GM18507 (cell line): ENCODE data around the gene AKAP1.

Experiments used
- DNase-seq: peaks from one replicate; pipeline ENCODE4 v3.0.0; 2011; ENCODE audit warnings: low read depth; ENCODE audit not compliant: insufficient read length; ENCODE audit errors: extremely low spot score
- FAIRE-seq: peaks from 2 replicates; lab custom pipeline; 2011; peaks lifted over from hg19 to GRCh38; lab: Jason Lieb, UNC

The AKAP1 gene

DNA sequence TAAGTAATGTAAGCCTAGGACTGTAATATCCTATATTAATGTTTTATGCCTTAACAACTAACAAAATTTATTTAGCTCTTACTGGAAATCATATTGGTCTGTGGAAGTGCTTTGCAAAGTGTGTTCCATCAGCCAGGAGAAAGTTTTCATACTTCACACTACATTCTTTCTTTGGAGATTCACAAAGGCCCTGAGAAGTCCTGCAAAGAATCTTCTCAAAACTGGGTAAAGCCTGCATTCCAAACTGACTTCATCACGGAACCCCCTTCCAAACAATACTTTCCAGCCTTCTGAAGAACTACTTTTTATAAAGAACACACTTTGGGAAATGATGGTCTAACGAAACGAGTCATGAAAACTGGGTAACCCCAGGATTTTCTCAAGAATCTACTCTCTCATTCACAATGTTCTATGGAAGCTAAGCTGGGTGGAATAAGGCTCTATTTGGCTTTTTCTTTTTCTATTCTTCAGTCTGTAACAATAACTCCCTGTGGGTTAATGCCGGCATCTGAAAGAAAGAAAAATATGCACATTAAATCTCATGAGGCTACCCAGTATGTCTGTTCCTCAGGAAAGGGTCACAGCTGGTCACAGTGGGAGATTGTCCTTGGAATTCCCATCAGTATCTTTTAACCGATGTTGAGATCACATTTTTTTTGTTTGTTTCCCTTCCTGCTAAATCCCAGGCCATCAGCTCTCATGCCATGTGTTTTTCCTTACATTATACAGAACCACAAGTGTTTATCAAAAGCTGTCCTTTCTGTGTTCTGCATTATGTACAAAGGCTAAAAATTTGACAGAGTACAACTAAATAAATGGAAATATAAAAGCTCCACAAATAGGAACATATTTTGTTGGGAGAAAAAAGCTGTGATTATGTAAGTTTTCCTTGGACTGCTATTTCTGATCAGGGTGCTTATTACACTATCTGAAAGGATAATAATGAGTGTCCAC, 12.8 kb upstream of the AKAP1 start:
- FAIRE-seq (no peak), DNase-seq (no peak)

DNA sequence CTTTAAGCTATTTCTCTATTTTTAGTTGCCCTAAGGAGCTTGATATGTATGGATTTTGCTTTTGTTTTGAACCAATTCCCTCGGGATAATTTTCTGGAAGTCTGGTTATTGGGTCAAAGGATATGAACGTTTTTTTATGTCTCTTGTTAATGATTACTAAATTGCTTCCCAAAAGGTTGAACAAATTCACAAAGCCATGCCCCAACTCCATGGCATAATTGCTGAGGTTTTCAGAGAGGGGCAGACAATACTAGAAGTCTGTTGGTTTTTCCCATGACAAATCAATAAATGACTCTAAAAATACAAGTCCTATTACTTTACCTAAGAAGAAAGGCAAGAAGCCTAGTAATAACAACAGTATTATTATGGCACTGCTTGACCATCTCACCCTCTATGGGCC, 11.4 kb upstream of the AKAP1 start:
- FAIRE-seq (no peak), DNase-seq (no peak)

DNA sequence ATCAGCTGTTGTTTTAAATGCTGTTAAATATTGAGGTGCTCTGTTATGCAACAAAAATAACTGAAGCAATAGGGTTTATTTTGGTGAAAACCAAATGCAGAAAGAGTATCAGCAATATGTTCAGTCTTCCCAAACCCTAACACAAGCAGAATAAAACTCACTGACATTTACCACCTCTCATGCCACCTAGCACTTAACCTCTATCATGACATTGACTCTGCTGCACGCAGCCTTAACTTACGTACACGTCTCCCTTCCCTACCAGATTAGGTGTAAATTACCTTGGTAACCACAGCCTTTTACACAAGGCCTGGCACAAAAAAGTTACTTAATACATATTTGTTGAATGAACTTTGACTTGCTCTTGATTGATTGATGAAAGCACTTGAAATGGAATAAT, 9.9 kb upstream of the AKAP1 start:
- DNase-seq (no peak), FAIRE-seq (no peak)

DNA sequence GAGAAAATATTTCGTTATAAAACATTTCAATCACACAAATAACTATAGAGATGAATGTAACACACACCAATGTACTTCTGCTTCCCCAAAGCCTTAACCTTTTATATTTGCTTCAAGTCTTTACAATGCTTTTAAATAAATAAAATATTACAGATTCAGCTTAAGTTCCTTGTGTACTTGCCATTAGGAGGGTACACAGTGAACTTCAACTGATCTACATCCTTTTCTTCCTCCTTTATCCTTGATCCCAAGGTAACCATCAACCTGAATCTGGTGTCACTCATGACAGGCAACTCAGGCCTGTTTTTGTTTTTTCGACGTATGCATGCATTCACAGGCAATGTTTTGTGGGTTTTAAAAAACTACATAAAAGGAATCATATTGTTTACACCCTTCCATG, 9.3 kb upstream of the AKAP1 start:
- DNase-seq (no peak), FAIRE-seq (no peak)

DNA sequence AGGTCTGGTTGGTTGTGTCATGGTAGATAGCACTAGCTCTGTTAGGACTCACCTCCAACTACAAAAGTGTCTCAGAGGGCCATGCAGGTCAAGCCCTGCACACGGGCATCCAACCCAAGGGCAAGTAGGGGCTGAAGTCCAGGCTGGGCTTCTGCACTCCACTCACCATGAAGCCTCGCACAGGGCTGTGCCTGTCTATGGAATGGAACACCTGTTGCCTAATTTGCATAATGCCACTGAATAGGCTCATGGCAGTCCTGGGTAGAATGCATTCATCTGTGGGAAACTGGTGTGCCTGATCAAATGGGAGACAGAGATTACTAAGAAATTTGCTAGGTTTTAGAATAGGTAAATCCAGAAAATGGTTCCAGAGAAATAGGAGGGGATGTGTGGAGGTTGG, 8.0 kb upstream of the AKAP1 start:
- no peak for DNase-seq

DNA sequence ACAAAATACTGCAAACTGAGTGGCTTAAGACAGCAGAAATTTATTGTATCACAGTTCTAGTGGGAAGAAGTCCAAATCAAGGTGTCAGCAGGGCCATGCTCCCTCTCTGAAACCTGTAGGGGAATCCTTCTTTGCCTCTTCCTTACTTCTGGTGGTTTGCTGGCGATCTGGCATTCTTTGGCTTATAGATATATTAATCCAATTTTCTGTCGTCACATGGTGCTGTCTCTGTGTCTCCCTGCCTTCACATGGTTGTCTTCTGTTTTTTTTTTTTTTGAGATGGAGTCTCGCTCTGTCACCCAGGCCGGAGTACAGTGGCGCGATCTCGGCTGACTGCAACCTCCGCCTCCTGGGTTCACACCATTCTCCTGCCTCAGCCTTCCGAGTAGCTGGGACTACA, 6.8 kb upstream of the AKAP1 start:
- no peak for FAIRE-seq
- no peak for DNase-seq

More for the DNA sequence above, 8.0 kb upstream of the AKAP1 start:
- FAIRE-seq: no peak

DNA sequence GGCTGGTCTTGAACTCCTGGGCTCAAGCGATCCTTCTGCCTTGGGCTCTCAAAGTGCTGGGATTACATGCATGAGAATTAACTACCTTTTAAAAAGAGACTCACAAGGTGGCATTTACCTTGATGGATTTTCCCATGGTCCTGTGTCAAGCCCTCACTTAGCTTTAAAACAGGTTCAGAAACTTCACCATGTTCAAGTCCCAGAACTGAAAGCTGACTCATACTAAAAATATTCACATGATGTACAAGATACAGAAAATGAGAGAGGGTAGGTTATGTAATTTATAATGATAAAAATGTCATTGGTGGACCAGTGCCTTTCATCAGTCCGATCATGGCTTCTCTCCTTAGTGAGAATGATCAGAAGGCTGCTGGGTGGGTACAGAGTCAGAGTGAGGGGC, 4.3 kb upstream of the AKAP1 start:
- no peak for DNase-seq

DNA sequence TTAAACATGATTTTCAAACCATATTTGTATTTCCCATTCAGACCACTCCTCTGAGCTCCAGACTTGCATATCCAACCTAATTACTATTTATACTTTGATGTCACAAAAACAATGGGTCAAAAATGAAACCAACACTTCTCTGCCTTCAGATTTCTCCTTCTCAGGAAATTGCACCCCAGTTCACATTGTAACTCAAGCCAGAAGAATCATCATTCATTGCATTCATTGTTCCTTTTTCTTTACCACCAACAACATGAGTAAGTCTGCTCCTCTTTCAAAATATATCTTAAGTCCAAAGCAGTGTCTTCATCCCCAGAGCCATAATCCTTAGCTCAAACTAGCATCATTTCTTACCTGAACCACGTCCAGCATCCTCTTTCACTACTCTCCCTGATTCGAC, 2.6 kb upstream of the AKAP1 start:
- no peak for DNase-seq
- no peak for FAIRE-seq

More for the DNA sequence above, 4.3 kb upstream of the AKAP1 start:
- FAIRE-seq: peak; percentile 67

DNA sequence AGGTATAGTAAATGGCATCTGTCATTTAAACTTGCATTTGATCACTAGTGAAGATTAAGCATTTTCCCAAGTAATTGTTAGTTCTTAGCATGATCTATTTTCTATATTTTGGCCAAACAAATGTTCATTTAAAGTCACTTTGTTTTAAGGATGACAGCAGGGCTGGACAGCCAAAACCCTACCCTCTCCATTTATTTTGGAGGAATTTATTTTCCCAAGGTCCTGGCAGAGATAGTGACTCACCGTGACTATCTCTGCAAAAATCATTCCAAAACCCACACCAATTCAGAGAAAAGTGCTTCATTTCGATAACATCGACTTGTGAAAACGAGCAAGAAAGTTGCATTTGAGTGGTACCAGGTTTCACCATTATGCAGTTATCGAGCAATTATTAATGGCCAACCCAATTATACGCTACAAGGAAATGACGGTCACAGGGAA, 665 bp upstream of the AKAP1 start:
- peak; percentile 5 for FAIRE-seq
- DNase-seq: no peak

DNA sequence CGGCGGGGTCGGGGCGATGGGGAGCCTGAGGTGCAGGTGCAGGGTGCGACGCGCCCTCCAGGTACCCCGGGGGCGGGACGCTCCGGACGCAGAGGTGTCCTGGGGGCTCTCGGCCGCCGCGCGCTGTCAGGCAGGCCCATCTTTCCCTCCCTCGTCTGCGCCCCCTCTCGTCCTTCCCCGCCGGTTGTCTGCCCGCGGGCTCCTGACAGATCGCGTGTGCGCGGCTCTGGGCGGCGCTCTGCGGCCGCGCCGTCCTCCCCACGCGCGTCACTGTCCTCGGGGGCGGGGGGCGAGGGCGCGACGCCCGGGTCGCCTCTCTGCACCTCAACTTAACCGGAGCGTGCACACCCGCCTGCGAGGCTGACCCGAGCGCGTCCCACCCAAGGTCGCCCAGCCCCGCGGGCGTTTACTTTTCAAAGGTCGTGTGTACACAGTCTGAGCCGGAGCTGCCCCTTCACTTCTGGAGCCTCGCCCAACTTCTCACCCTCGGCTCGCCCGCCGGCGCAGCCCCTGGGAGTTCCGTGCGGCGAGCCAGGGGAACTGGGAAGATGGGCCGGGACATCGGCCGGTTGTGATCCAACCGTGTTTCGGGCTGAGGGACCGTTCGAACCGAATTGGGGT, 512 bp downstream of the AKAP1 start:
- DNase-seq: peak; percentile 29
- no peak for FAIRE-seq

DNA sequence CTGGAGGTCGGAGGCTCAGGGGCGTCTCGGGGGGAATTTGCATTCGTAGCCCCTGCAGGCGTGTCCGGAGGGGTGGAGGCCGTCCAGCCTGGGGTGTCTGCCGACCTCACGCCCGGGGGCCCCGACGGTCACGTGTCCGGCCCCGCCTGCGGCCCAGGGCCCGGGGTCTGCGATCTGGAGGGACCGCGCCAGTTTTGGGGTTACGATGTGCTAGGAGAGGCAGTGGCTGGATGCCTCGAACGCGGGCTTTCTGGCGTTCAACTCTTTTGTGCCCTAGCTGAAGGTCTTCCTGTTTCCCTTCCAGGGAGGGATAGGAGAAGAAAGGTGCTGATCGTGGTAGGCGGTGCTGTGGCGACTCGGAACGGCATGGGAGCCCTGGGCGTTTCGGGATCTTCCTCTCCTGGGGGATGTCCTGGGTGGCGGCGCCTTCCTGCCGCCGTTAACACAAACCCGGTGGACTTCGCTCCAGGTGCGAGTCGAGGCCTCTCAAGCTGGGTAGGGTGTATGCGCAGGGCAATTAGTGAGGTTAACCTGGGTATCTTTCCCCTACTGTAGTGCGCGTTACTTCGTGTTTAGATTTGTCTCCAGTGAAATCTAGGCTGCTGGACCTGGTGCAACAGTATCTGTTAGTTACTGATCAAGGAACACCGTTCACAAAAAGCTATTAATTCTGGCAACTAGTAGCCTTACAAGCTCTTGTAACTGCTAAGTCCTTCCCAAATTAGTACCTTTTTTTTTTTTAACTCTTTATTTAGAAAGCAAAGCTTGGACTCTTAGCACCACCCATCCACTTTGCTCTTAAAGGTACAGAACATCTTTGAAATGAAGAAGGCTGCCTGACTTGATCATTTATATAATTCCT, 1.3 kb downstream of the AKAP1 start:
- no peak for FAIRE-seq

DNA sequence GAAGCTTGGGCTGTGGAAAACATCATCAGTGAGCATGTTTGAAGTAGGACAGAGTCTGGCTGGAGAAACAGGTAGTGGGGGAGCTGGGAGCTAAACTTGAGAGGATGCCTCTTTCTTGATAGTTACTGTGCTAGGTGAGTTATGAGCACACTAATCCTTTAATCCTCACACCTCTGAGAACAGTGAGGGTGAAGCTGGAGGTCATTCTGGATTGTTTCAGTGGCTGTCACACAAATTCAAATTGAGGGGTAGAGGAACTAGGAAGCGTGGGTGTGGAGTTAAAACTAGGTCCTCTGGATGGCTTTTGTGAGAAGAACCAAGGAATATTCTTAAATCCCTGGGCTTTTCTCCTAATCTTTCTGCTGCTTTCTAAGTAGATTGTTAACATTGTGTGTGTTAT, 3.3 kb downstream of the AKAP1 start:
- FAIRE-seq (no peak), DNase-seq (no peak)

More for the DNA sequence above, 1.3 kb downstream of the AKAP1 start:
- no peak for DNase-seq

DNA sequence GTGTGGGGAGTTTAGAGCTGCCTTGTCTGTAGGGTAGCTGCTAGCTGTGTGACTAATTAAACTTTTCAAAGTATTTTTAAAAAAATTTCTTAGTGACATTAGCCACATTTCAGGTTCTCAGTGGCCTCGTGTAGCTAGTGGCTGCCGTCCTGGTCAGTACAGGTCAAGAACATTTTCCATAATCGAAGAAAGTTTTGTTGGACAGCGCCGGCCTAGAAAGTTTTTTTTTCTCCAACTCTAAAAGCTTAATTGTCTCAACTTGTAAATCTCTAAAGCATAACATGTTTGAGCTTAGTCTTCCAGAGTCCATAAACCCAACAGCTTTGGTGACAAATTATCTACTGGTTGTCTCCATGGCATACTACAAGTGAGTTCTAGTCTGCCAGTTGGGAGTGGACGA, 4.3 kb downstream of the AKAP1 start:
- FAIRE-seq (no peak), DNase-seq (no peak)

DNA sequence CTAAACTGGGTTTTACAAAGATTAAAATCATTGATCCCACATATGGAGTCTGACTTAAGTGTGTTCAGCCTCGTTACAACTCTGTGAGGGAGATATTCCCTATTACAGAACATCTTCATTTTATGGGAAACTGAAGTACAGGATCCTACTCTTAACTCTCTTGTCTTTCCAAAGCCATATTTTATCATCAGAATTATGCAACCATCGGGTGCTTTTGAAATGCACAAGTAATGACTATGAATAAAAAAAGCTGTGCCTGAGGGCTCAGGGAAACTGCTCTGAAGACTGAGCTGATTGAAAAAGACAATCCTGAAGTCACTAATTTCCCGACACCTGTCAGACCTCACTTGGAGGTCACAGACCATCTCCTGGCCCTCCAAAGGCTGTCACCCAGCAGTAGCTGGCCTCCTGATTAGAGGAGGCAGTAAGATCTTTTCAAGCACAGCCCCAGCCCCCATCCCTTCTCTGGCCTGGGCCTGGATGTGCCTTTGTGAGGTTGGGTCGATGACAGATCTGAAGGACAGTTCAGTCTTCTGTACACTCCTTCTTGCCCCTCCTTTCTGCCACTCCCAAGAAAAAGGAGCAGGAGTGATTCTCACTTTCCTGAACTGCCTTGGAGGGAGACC, 5.6 kb downstream of the AKAP1 start:
- no peak for DNase-seq
- no peak for FAIRE-seq

DNA sequence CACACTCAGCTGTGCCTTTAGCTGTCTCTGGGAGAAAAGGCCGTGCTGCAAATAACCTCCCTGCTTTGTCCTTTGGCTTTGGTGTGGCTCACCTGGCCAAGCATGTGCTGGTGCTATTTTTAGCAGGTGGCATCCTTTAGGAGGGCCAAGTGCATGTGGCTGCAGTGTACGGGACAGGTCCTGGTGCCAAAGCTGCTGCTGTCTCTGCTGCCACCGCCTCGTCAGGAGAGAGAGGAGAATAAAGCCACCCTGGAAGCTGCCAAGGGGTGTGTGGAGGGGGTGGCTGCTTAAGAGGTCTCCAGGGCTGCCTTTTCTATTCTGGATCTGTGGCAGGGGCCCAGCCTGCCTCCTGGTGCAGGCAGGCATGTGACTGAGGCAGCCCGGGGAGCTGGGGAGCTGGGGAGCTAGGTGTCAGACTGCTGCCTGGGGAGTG, 6.2 kb downstream of the AKAP1 start:
- FAIRE-seq (no peak), DNase-seq (no peak)

DNA sequence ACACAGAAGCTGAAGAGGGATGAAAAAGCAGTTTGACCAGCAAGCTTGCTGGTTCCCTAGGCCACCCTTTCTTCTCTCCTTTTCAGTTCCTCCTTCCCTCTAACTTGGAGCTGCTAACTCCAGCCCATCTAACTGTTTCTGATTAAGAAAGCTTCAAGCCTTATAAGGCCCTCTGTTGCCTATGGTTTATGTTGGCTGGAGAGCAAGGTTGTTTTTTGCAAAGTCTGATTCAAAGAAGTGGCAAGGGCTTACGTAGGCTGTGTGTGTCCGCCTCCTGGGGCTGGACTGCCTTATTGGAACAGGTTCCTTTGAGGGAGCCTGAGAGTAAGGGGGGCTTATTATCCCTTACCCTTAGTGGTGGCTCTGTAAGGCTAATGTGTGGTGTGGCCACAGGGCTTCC, 7.1 kb downstream of the AKAP1 start:
- DNase-seq: no peak
- FAIRE-seq: no peak

DNA sequence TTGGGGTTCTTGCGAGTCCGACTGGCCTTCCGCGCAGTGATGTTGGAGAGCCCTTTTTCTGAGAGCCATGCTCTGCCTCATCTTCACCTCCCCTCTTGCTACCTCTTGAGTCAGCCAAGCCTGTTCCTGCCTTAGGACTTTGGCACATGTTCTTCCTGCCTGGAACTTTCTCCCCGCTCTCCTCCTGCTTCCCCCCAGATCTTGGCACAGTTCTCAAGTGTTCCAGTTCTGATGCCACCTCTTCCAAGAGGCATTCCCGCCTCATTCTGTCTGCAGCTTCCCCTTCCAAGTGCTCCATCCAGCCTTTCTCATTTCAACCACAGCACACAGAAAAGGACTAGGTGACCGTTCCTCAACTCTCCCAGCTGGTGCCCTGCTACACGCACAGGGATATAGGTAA, 7.7 kb downstream of the AKAP1 start:
- DNase-seq (no peak), FAIRE-seq (no peak)

DNA sequence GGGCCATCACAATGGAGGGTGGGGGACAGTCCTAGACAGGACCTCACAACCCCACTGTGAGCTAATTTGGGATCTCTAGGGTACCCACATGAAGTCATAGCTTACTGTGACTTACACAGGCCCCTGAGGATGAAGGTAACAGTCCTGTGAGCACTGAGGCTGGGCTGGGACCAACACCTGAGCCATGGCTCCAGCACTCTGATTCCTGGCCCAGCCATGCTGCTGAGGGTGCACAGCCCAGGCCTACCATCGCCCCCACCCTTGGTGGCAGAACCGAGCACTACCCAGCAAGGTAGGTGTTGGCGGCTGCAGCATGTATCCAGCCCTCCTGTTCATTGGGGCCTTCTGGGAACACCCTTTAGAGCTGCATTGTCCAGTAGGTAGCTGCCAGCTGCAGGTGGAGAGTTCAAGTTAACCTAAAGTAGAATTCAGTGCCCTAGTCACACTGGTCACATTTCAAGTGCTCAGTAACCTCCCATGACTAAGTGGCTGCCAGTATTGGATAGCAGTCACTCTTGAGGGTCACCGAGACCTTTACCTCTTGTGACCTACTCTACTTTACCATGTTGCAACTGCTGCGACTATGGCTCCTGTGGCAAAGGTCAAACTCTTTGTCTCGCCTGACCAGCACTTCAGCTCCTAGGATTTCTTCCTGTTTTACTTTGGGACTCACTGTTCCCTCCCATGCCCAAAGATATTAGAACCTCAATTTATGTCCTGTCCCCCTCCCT, 11.6 kb downstream of the AKAP1 start:
- FAIRE-seq: no peak

DNA sequence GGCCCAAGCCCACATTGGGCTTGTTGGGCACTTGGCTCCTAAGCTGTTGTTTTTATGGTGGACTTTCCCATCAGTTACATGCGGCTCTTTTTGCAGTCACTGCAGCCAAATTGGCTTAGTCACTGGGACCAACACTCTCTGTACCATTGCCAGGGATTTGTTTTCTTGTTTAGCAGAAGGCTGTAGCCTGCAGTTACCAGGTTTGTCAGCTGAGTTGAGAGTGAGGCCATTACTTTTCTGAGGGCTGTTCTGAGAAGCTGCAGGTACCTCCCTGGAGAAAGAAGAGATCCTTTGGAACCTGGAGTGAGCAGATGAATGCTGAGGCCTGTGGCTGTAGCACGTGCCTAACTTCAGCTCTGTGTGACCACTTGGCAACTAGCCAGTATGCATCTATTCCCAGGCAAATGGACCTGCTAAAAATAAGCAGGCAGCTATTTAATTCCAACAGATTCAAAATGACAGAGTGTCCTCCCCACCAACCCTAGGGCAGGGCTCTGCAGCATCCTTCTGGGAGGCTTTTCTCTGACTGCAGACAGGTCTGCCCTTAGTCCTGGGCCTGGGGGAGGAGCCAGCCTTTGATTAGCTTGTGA, 12.9 kb downstream of the AKAP1 start:
- DNase-seq (no peak), FAIRE-seq (no peak)

More for the DNA sequence above, 11.6 kb downstream of the AKAP1 start:
- DNase-seq: no peak
